Suppressor macrophage (primary cell): Measurements from ENCODE around the gene EFNA5.
"Not testable (repeated sequence)": the region's sequence is repeated elsewhere in the genome, so short reads cannot be mapped to it uniquely, and the experiment has no call there.

Source experiments
- DNase-seq, 4 experiments: peaks; one replicate each; pipeline ENCODE4 v3.0.0-alpha.2; 2020 to 2022

EFNA5 gene

GRCh38 chr5:107515521-107516080 is 155.1 kb downstream of the EFNA5 start:
- no peak for DNase-seq

DNA sequence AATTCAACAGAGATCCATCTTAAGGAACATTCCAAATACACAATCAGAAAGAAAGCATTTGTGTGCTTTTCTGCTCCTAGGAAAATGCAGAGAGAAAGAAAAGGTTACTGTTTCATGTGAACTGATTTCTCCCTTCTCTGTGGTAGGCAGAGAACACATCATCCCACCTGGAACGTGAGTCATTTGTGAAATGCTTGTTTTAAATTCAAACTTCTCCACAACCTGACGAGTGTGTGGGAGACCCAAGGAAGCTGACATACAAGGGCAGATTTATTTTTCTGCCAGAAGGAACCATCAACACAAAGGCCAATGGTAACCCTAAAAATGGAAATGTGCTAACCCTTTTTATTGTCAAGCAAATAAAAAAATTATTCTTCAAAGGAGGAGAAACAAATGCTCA is 156.4 kb downstream of the EFNA5 start:
- DNase-seq: no peak

DNA sequence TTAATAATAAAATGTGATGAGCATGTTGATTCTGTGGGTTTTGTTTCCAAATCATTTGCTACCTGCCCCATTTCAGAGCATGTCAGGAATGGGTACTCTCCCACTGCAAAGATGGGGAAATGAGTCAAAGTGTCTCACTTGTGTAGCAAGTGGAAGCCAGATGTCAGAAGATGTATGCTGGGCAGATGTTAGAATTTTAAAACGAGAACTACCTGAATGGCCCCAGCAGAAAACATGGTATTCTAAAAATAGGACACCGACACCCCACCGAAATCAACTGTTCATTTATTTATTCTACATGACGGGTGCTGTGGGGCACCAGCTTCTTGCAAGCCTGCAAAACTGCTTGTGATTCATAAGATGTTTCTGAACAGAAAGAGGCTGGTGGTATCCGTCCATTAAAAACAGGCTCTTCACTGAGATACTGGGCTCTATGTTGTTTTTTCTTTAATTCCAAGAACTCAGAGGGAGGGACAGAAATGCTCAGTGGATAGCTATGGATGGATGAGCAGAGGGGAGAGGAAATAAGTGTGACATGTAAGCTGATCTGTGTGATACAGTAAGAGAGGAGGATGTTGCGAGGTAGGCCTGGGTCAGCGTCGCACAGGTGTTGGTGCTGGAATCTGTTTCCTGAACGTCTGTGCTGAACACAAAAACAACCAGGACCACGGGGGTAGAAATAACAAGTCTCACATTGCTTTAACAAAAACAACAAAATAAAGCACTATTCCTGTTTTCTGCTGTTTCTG is 157.2 kb downstream of the EFNA5 start:
- DNase-seq: no peak

DNA sequence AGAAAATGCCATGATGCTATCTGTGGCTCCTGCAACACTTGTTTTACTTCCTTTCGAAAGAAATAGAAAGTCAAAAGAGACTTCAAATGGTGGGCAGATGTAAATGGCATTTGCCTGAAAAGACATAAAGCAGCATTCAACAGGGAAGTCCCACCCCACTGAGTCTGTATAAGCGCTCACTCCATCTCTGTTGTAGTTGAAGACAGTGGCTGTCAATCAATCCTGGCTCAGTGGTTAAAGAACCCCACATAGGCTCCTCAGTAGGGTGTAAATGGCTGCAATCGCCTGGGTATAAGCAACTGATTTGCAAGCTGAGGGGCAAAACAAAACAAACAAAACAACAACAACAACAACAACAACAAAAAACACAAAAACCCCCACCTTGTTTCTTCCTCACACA is 158.7 kb downstream of the EFNA5 start:
- no peak for DNase-seq

- DNase-seq: no peak
Measured at GRCh38 chr5:107510125-107510524, 160.6 kb downstream of the EFNA5 start.

GRCh38 chr5:107508097-107508496 is 162.6 kb downstream of the EFNA5 start:
- DNase-seq: no peak

DNA sequence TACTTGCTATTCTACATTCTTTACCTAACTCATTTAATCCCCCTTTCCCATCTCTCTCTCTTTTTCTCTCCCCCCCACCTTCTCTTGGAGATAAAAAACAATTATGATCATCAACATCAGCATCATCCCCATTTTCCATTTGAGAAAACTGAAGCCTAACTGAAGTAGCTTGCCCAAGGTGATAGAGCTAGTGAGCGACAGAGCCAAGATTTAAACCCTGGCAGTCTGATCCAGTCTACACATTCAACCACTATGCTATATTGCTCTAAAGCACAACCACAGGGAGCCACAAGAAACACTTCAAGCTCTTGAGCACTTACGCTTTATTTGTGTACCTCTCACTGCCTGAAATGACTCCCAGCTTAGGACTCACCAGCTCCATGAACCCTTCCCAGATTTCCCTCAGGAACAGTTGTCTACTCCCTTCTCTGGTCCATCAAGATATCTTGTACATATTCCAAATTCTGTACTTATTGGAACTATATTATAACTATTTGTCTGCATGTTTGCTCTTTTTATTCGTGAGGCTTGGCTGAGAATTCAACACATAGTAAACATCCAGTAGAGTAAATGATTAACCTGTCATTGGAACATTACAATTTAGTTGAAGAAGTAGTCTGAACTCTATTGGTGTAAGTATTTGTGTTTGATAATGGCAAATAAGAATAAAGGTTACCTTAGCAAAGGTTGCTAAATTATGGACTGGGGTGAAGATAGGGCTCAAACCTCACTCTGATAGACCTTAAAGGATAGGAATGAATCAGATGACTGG is 164.8 kb downstream of the EFNA5 start:
- no peak for DNase-seq

GRCh38 chr5:107504424-107504823 is 166.3 kb downstream of the EFNA5 start:
- no peak for DNase-seq

DNA sequence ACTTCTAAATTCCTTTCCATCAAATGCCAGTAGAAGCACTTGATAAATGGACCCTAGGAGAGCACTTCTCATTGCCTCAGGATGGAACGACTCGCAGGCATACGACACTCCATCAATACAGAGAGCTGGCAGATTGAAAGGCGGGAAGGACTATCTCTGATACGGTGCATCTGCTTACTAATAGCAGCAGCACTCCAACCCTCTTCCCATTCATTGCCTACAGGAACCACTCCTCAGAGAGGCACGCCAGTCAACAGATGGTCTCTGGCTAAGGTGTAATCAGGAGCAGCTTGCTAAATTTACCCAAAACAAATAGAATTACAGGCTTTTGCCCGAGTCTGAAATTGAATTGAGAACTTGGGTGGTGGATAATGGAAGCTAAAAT is 168.1 kb downstream of the EFNA5 start:
- DNase-seq: no peak

DNA sequence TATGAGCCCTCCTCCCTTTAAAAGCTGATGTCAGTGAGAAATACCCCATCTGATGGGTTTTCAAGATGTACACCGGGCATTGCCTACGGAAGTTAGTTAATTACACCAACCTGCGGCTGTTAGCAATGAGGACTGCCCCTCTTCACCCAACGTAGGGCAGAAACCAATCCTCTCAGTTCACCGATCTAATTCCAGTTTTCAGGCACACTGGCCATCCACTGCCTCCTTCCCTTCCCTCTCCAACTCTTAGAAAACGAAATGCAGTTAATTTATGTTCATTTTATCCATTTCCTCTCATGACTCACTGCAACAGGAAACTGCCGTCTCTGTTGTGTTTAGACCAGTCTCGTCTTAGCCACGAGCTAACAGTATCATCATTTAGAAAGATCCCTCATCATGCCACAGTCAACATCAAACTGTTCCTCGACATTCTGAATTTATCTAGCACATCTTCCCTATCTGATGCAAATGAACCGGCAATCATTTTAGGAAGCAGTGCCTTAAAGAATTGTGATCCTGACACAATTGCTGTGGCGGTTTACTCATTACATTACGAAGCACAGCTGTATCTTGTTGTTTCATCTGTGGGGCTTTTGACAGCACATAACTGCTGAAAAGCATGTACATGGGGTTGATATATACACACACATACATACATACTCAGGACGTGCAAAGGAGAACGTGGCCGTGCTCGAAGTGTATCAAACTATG is 168.6 kb downstream of the EFNA5 start:
- peak in 2 of 4 experiments; percentile 12 to 16 for DNase-seq

DNA sequence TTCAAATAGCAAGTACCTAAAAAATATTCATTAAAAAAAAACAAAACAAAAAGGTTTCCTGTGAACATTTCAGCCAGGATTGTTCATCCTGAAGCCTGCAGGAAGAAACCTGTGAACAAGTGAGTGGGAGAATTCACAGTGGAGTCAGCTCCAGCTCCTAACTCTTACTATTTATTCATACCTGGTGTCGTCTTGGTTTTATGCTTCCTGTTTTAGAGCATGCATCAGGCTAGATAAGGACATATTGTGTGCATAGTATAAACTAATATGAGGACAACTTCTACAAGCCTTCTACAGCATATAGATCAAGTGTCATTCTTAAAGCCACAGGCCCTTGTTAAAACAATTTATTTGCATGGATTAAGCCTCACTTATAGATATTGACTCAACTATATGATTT is 169.9 kb downstream of the EFNA5 start:
- DNase-seq: no peak

- DNase-seq: no peak
Measured at GRCh38 chr5:107500347-107500746, 170.4 kb downstream of the EFNA5 start.

GRCh38 chr5:107499776-107500175 is 171.0 kb downstream of the EFNA5 start:
- no peak for DNase-seq

- DNase-seq: no peak
Measured at GRCh38 chr5:107499237-107499636, 171.5 kb downstream of the EFNA5 start.

DNA sequence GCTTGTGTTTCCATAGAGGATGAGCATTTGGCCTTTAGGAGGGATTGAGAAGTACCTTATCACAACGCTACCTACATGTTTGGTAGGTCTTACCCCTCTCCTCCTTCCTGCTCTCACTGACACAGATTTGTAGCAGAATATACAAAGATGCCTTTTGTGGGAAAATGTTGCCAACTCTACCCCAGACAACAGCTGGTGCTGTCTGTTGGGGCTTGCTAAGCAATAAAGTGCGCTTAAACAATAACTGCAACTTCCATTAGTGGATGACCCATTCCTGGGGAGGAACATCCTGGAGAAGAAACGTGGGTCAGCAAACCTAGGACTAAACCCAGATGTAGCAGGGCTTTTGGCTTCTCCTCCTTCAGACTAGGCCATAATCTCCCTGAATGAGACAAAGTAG is 174.3 kb downstream of the EFNA5 start:
- DNase-seq: no peak

GRCh38 chr5:107494129-107494528 is 176.6 kb downstream of the EFNA5 start:
- not testable (repeated sequence) for DNase-seq

DNA sequence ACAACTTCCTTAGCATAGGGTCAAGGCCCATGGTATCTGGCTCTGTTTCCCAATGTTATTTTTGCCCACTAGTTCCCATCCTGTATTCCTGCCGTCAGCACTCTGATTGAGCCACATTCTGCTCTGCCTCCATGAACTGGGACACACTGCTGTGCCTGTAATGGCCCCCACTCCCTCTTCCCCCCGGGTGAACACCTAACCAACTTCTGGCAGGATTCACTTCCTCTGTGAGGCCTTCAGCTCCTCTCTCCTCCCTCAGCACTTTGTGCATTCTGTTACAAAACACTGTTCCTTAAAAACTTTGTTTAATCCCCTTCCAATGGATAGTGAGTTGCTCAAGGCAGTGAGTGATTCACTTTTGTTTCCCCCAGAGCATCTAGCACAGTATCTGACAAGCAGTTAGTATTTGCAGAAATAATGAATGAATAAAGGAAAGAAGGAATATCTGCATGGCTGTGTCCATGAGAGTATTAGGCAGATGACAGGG is 183.6 kb downstream of the EFNA5 start:
- peak; percentile 32 to 69 (median 54) for DNase-seq

GRCh38 chr5:107486489-107486888 is 184.2 kb downstream of the EFNA5 start:
- DNase-seq: peak; percentile 27 to 53 (median 42)

DNA sequence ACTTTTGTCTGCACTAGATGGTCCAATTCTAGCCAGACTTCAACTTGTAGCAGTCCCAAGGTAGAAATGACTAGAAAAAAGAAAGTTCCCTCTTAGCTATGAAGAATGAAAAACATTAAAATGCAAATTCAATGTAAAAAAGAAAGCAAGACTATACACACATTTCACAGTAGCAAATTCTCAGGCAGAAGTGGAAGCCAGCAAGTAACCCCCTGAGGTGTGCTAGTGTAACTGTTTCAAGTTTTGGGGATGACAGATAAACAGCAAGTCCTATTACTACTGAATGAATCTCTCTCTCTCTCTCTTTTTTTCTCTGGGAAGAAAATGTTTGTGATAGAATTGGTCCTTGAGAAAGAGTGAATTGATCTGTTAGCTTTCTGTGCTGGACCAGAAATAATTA is 185.6 kb downstream of the EFNA5 start:
- no peak for DNase-seq

- no peak for DNase-seq
Measured at GRCh38 chr5:107484281-107484680, 186.5 kb downstream of the EFNA5 start.

- DNase-seq: no peak
Measured at GRCh38 chr5:107483231-107484024, 187.3 kb downstream of the EFNA5 start.

DNA sequence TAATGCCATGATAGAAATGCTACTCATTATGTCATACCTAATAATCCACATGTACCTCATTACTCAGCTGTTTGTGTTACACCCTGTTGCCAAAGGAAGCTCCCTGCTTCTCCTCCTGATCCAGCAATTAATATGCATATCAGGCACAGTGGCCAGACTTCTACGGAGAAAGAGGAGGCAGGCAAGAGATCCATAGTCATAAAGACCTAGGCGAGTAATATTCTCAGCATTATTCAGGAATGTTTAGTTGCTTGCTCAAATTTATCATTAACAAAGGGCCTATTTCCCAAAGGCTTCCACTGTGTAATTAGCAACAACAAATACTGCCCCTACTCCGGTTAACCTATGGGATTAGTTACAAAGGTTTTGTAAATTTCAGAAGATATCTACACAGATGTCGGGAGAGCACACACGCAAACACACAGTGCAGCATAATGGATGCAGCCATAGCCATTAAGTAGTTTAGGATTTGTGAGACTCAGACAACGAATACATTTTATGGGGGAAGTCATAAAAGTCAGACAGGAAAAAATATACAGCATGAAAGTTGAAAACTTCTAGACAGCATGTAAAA is 192.6 kb downstream of the EFNA5 start:
- DNase-seq: no peak
